NCI-H2029 treated with DMSO at 0.1 percent for 48 hours (cell line): ENCODE measurements around the gene ARMC6.

Experiments used
- DNase-seq: peaks from one replicate; lab custom pipeline; 2025; lab: John Stamatoyannopoulos, UW

Gene ARMC6

GRCh38 chr19:19054939-19055440, 21.6 kb downstream of the ARMC6 start:
- no peak for DNase-seq

DNA sequence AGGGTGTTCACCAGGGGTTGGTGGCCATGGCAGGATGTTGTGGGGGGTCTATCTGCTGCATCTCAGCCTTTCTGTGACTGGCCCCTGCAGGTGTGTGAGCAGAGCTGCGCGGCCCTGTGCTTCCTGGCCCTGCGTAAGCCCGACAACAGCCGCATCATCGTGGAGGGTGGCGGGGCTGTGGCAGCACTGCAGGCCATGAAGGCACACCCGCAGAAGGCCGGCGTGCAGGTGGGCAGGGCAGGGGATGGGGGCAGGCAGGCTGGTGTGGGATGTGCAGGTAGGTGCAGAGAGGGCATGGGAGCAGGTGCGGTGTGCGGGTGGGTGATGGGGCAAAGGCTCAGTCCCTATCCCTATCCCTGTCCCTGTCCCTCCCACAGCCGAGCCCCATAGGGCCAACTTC, 22.3 kb downstream of the ARMC6 start:
- DNase-seq, result no peak

DNA sequence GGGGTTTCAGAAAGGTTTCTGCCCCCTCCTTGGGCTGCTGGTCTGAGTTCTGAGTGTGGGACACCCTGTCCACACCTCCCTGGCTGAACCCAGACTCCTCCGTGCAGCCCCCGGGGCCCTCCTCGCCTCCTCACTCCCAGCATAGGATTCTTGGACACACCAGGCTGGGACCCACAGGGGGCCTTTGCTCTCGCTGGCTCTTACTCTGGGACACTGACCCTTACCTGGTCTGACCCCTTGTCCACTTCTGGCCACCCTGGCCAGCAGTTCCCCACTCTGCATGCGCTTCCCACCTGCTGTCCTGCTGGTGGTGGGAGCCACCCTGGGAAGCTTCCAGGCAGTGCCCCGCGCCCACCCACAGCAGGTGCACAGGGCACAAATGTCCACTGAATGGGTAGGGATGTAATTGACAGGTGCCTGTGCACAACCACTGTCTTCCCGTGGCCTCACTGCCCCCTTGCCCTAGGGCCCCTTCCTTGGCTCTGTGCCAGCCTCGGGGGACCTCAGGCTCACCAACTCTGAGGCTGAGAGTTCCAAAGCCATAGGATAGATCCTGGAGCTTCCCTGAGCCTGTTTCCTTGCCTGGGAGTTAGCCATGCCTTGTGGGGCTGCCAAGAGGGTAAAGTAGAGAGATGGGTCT, 23.4 kb downstream of the ARMC6 start:
- DNase-seq, result no peak

DNA sequence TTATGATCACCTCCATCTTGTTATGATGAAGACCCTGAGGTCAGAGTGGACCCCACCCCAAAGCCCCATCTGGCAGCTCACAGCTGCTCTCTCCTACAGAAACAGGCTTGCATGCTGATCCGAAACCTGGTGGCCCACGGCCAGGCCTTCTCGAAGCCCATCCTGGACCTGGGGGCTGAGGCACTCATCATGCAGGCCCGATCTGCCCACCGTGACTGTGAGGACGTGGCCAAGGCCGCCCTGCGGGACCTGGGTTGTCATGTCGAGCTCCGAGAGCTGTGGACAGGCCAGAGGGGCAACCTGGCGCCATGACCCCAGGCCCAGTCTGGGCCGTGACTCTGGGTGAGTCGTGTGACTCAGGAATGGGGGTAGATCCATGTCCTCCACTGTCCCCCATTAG, 23.9 kb downstream of the ARMC6 start:
- no peak for DNase-seq

GRCh38 chr19:19057720-19058119, 24.3 kb downstream of the ARMC6 start:
- DNase-seq, result no peak

- no peak for DNase-seq
Measured at GRCh38 chr19:19059018-19059836, 25.8 kb downstream of the ARMC6 start.

- peak; percentile 90 for DNase-seq
Measured at GRCh38 chr19:19059837-19060611, 26.6 kb downstream of the ARMC6 start.

DNA sequence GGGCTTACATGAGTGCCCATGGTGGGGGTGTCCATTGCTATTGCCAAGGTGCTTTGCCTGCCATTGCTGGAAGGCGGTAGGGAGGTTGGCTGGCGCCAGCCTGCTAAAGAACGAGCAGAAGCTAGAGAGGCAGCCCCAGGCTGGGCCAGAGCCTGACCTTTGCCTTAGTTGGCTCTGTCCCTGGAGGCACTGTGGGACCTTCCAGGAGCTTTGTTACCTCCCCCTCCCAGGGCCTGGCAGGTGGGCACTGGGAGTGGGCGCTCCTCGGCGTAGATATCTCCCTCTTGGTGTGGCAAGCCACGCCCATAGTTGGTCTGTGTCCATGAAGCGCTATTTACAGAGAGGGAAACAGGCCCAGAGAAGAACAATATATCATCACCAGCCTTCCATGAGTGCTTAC, 28.1 kb downstream of the ARMC6 start:
- peak; percentile 97 for DNase-seq

- peak; percentile 90 for DNase-seq
Measured at GRCh38 chr19:19062454-19063182, 29.2 kb downstream of the ARMC6 start.

DNA sequence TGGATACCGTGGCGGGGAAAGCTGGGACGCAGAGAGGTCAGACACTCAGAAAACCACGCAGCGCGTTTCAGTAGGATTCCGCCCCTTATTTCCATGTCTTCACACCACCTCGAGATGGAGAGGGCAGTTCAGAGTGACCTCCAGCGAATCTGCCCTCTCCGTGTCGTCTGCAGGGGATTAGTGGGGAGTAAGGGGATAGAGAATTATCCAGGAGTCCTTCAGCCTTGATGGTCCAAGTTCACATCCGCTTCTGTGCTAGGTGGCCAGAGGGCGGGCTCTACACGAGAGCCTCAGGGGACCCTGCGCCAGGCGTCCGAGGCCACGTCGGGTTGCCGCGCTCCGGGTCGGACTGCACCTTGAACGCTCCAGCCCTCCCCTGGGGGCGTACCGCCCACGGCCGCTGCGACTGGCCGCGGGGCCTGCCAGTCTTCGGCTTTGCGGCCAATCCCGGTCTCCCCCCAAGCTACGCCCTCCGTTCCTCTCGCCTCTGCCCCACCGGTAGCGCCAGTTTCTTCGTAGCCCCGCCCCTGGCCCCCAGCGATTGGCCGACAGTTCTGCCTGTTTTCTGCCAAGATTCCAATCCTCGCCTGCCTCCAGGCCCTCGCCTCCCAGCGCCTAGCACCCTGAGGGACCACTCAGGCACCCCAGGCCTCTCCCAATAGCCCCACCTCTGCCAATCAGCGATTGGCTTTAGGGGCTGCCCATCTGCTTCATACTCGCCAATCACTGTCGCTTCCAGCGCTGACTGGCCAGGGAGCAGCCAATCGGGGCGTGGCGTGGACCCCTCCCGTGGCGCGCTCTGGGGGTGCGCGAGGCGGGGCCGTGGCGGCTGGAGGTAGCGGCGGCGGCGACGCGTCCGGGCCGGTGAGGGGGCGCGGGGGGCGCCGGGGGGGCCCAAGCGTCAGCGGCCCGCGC, 30.0 kb downstream of the ARMC6 start, which contains the start of gene SLC25A42:
SLC25A42 (plus strand) TSS at position 812 of the 915 bp plus-strand sequence. CDS start 32,131 bp downstream, outside the sequence.
- DNase-seq, result peak; percentile 100

DNA sequence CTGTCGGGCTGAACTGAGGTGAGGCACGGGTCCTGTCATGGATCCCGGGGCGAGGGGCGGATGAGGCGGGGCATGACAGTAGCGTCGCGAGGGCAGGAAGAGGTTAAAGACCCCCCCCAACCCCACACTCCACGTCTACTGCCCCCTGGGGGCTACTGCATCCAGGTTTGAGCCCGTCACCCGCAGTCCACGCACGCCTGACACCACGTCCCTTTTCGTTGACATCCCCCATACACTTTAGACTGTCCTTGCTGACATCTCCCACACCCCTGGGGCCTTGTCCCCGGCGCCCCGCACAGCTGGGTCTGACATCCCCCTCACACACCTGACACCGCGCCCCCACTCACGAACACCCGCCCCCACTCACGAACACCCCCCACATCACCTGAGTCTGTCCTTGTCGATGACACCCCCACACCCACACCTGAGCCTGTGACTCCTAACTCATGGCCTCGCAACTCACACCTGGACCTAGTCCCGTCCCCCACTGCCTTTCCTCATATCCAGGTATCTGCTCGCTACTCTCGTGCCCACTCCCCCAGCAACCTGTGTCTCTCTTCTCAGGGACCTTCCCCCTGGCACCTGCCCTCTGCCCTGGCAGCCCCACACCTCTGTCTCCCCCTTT, 30.8 kb downstream of the ARMC6 start:
- DNase-seq, result no peak

DNA sequence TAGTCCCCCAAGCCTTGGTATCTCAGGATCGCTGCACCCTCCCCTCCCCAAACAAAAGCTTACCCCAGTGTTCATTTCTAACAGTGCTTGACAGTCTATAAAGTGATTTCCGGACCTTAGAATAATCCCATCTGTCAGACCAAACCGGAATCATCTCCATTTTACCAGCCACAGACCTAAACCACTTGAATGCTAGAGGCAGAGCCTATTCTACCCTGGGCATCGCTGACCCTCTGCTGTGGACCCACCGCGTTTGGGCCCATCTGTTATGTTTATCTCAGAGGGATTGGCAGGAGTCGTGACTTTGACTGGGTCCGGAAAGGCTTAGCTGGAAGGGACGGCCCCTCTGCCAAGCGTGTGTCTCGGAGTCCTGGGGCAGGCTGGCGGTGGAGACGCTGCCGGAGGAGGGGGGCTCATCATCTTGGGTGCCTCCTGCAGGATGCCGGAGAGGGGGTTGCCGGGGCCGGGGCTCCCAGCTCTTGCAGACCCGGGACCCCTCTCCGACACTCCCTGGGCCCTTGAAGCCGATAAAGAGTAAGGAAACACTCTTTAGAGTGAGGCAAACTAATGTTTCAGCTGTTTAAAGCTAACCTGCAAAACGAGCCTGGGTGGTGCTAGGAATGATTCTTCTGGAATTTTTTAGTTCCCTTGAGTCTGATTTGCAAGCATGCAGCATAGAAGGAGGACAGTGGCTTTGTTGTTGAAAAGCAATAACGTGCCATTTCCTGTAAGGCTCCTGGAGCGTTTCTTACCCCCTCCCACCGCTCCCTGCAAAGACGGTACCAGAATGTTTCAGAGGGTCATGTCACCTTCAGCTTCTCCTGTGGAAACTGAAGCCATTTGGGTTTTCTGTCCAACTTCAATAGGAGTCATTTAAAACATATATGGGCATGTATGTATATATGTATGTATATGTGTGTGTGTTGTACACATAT, 31.7 kb downstream of the ARMC6 start:
- peak; percentile 36 for DNase-seq

DNA sequence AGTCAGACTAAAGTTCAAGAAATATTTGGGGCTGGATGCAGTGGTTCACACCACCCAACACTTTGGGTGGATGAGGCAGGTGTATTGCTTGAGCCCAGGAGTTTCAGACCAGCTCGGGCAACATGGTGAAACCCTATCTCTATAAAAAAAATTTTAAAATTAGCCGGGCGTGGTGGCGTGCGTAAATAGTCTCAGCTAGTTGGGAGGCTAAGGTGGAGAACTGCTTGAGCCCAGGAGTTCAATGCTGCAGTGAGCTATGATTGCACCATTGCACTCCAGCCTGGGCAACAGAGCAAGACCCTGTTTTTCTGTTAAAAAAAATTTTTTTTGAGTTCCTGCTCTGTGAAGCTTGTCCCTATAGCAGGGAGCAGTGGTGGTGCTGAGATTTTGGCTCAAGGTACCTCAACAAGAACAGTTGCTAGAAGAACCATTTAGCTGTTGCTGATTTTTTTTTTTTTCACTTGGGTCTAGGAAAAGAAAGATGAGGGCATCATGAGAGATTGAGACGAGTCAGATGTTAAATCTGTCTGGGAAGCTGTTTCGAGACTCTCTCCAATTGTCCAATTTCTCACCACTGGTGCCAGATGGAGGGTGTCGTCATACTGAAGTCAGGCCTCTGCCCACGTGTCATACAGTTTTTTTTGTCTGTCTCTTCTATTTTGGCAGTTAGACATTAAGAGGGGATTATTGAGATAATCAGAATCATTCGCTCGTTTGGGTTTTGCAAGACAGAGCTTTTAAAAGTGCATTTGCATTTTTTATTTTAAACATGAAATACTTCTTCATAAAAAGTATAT, 34.1 kb downstream of the ARMC6 start:
- no peak for DNase-seq

- no peak for DNase-seq
Measured at GRCh38 chr19:19068659-19069654, 35.6 kb downstream of the ARMC6 start.

DNA sequence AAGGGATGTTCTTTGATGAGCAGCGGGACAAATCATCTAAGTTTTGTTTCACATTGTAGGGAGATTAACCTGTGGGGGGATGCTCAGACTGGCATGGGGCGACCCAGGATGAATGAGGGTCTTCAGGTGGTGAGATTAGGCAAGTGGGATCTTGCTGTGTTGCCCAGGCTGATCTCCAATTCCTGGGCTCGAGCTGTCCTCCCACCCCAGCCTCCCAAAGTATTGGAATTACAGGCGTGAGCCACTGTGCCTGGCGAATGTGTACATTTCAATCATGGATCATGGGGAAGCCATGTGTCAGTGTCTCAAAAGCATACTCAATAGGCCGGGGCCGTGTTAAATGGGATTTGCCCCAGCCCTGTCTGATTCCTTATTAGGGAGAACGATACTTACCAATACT, 38.5 kb downstream of the ARMC6 start:
- no peak for DNase-seq

- no peak for DNase-seq
Measured at GRCh38 chr19:19074196-19074882, 40.9 kb downstream of the ARMC6 start.
